Mammary epithelial cell (primary cell): Measurements from ENCODE around the gene C2CD4A.

Experiments used
- CTCF ChIP-seq, 2 donors: IDR thresholded peaks in 1 of 2; conservative IDR thresholded peaks in 1 of 2; 2 replicates each; pipeline ENCODE4 v1.5.1; 2011 to 2012; ENCODE audit warnings: inconsistent platforms in 2 of 2, low read length in 2 of 2, mild to moderate bottlenecking in 2 of 2, control low read depth in 1 of 2, low read depth in 1 of 2; ENCODE audit not compliant: insufficient read depth in 1 of 2; ENCODE audit errors: extremely low read depth in 1 of 2
- EZH2 ChIP-seq: IDR thresholded peaks from 2 replicates; pipeline ENCODE4 v1.6.1; 2012; ENCODE audit warnings: low read length, inconsistent platforms, borderline replicate concordance

- TF ChIP-seq CTCF (conservative IDR thresholded peaks at IDR 0.05 in 1 of 2, IDR thresholded peaks at IDR 0.05 in 1 of 2; ENCODE audit: extremely low read depth in 1 of 2, insufficient read depth in 1 of 2, low read depth in 1 of 2, low read length in 2 of 2) (no peak), EZH2 (no peak)
These were observed 22.8 kb downstream of the C2CD4A start for GRCh38 chr15:62089616-62090015.
